HG03520 (cell line): ENCODE results near the gene GTF2H2C.
"Not testable (repeated sequence)": the region's sequence is repeated elsewhere in the genome, so short reads cannot be mapped to it uniquely, and the experiment has no call there.

Source experiments
- ATAC-seq: cut with Tn5 transposase; IDR thresholded peaks from one replicate; pipeline ENCODE4 v1.9.1; 2021; ENCODE audit warnings: mild to moderate bottlenecking, moderate library complexity; ENCODE audit not compliant: unreplicated experiment

Gene GTF2H2C

GRCh38 chr5:69559908-69560330 lies at the start of gene GTF2H2C:
GTF2H2C (plus strand) TSS chr5:69560191; CDS start chr5:69565133, 4,942 bp downstream.
- peak; percentile 99 for ATAC-seq

GRCh38 chr5:69510694-69511093 lies 49.3 kb upstream of the GTF2H2C start:
- no peak for ATAC-seq

GRCh38 chr5:69512740-69513260 lies 47.2 kb upstream of the GTF2H2C start:
- ATAC-seq, result no peak

- not testable (repeated sequence) for ATAC-seq
These were observed 44.4 kb upstream of the GTF2H2C start for GRCh38 chr5:69515570-69515969.

- no peak for ATAC-seq
These were observed 43.2 kb upstream of the GTF2H2C start for GRCh38 chr5:69516769-69517168.

GRCh38 chr5:69517763-69518212 lies 42.2 kb upstream of the GTF2H2C start:
- ATAC-seq, result no peak

- no peak for ATAC-seq
These were observed 40.7 kb upstream of the GTF2H2C start for GRCh38 chr5:69519285-69519684.

GRCh38 chr5:69522035-69522434 lies 38.0 kb upstream of the GTF2H2C start:
- ATAC-seq, result no peak

- ATAC-seq, result no peak
These were observed 34.5 kb upstream of the GTF2H2C start for GRCh38 chr5:69525490-69525889.

- no peak for ATAC-seq
These were observed 33.3 kb upstream of the GTF2H2C start for GRCh38 chr5:69526660-69527059.

- no peak for ATAC-seq
These were observed 32.7 kb upstream of the GTF2H2C start for GRCh38 chr5:69527128-69527770.

- no peak for ATAC-seq
These were observed 32.0 kb upstream of the GTF2H2C start for GRCh38 chr5:69528035-69528434.

GRCh38 chr5:69528609-69529008 lies 31.4 kb upstream of the GTF2H2C start:
- no peak for ATAC-seq

GRCh38 chr5:69530561-69531405 lies 29.2 kb upstream of the GTF2H2C start:
- no peak for ATAC-seq

- no peak for ATAC-seq
These were observed 28.6 kb upstream of the GTF2H2C start for GRCh38 chr5:69531406-69531801.

- not testable (repeated sequence) for ATAC-seq
These were observed 22.1 kb upstream of the GTF2H2C start for GRCh38 chr5:69537911-69538310.

- ATAC-seq, result not testable (repeated sequence)
These were observed 21.3 kb upstream of the GTF2H2C start for GRCh38 chr5:69538735-69539134.

- not testable (repeated sequence) for ATAC-seq
These were observed 18.6 kb upstream of the GTF2H2C start for GRCh38 chr5:69541347-69541746.

GRCh38 chr5:69542838-69543618 lies 17.0 kb upstream of the GTF2H2C start:
- not testable (repeated sequence) for ATAC-seq

- not testable (repeated sequence) for ATAC-seq
These were observed 15.4 kb upstream of the GTF2H2C start for GRCh38 chr5:69544602-69545001.
